Sigmoid colon (tissue), 7 donors: Measurements from ENCODE around the gene HEXB. TPM values are rescaled to one million over a fixed set of nuclear protein-coding genes. Genes with fewer than 3 reads are reported as not detected.
"Not testable (repeated sequence)": the region's sequence is repeated elsewhere in the genome, so short reads cannot be mapped to it uniquely, and the experiment has no call there.

ENCODE experiments used
- DNase-seq: peaks from one replicate; pipeline ENCODE4 v3.0.0-alpha.2; 2019
- H3K27ac ChIP-seq, 4 donors: fragments of 200-600 bp; sonication (generic); one replicate each; pipeline ENCODE4 v1.5.1; 2016 to 2019; ENCODE audit warnings: mild to moderate bottlenecking in 1 of 4
- H3K27me3 ChIP-seq, 3 donors: fragments of 200-600 bp; sonication (generic); one replicate each; pipeline ENCODE4 v1.5.1; 2019; ENCODE audit warnings: mild to moderate bottlenecking in 1 of 3
- H3K36me3 ChIP-seq, 4 donors: fragments of 200-600 bp; sonication (generic); one replicate each; pipeline ENCODE4 v1.5.1; 2016 to 2019
- H3K4me1 ChIP-seq, 4 donors: fragments of 200-600 bp; sonication (generic); one replicate each; pipeline ENCODE4 v1.5.1; 2017 to 2019
- H3K4me3 ChIP-seq, 4 donors: fragments of 200-600 bp; sonication (generic); one replicate each; pipeline ENCODE4 v1.5.1; 2017 to 2019; ENCODE audit warnings: mild to moderate bottlenecking in 2 of 4, moderate library complexity in 1 of 4
- H3K9me3 ChIP-seq, 4 donors: fragments of 200-600 bp in 3 of 4; sonication (generic) in 3 of 4; one replicate each; pipeline versions ENCODE4 v1.5.1 to v1.6.1; 2013 to 2019
- EP300 ChIP-seq, 4 donors: sonication (generic); formaldehyde crosslinking; IDR thresholded peaks; one replicate each; pipeline ENCODE4 v1.6.1; 2017; ENCODE audit warnings: antibody characterized with exemption in 4 of 4
- POLR2A ChIP-seq, 2 donors: fragments of 450-650 bp; IDR thresholded peaks; one replicate each; pipeline ENCODE4 v1.6.1; 2016; ENCODE audit warnings: antibody characterized with exemption in 2 of 2, mild to moderate bottlenecking in 2 of 2, moderate library complexity in 2 of 2
- POLR2AphosphoS5 ChIP-seq, 4 donors: sonication (generic); formaldehyde crosslinking; IDR thresholded peaks; one replicate each; pipeline ENCODE4 v1.6.1; 2017; ENCODE audit warnings: antibody characterized with exemption in 4 of 4
- WGBS, 2 donors: extraction: QIAGEN DNeasy Blood & Tissue Kit; methylation state at CpG; one replicate each; pipeline ENCODE4 v1.1.7; 2013; 5-methylcytosine and 5-hydroxymethylcytosine counted together
- intact Hi-C: fragments of 100-400 bp; cut with DNase I; formaldehyde crosslinking; loops from one replicate; pipeline ENCODE4 v1.15.1; 2023
- polyA plus RNA-seq, 3 donors: library from polyadenylated mRNA; stranded (reverse); fragments of 200-250 nt; gene quantifications; one replicate each; pipeline ENCODE4 v1.2.3, GENCODE V29; 2013
- total RNA-seq, 4 donors: library from RNA; depleted of rRNA; stranded (reverse); fragments of >200 nt; gene quantifications; one replicate each; pipeline ENCODE4 v1.1.0, GENCODE V29; 2016
- TF ChIP-seq, protein P1 (sequence below), 4 experiments: fragments of 450-650 bp in 3 of 4; fragments of 200-600 bp in 1 of 4; IDR thresholded peaks; one replicate each; pipeline ENCODE4 v1.5.1; 2016 to 2019; ENCODE audit warnings: antibody characterized with exemption in 4 of 4, mild to moderate bottlenecking in 3 of 4, moderate library complexity in 2 of 4
- donor health status: healthy with polysubstance abuse.
- donor health status: Bipolar disorder and iron deficiency.
- donor health status: healthy.

Gene HEXB
- total and polyA plus RNA-seq, 7 donors = 51.7 to 132 (median 95.7) TPM

DNA sequence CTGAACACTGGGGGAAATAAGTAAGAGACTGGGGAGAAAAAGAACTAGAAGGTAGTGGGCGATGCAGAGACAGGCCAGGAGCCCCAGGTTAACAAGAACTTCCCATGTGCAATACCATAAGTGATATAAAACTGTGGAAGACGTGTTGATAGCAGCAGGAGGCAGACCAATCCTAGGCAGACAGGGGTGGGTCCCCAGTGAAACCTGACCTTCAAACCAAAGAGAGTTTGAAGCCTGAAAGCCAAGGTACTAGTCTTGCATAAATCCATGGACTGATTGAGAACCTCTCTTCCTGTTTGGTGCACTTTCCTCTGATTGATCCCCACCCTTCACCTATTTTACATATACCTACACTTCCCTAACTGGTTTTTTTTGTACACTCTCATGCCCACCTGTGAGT lies 15.2 kb upstream of the HEXB start:
- WGBS, 2 donors = 72 to 88% methylated on average over 2 of the region's 2 CpGs
- Histone ChIP-seq H3K27ac (no peak overlapping the region), H3K36me3 (no peaks in the 10 kb centered on the region), H3K4me1 (peaks cover 0 to 13% (median 5%) of the 10 kb centered on the region in 4 donors), H3K9me3 (no peaks in the 10 kb centered on the region), H3K4me3 (no peak overlapping the region), H3K27me3 (no peaks in the 10 kb centered on the region)
- TF ChIP-seq POLR2AphosphoS5 (IDR thresholded peaks at IDR 0.05) = no peak
- no peak for TF ChIP-seq POLR2A (IDR thresholded peaks at IDR 0.05)
- TF ChIP-seq, protein P1, sequence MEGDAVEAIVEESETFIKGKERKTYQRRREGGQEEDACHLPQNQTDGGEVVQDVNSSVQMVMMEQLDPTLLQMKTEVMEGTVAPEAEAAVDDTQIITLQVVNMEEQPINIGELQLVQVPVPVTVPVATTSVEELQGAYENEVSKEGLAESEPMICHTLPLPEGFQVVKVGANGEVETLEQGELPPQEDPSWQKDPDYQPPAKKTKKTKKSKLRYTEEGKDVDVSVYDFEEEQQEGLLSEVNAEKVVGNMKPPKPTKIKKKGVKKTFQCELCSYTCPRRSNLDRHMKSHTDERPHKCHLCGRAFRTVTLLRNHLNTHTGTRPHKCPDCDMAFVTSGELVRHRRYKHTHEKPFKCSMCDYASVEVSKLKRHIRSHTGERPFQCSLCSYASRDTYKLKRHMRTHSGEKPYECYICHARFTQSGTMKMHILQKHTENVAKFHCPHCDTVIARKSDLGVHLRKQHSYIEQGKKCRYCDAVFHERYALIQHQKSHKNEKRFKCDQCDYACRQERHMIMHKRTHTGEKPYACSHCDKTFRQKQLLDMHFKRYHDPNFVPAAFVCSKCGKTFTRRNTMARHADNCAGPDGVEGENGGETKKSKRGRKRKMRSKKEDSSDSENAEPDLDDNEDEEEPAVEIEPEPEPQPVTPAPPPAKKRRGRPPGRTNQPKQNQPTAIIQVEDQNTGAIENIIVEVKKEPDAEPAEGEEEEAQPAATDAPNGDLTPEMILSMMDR (IDR thresholded peaks at IDR 0.05) = no peak
- no peak for TF ChIP-seq EP300 (IDR thresholded peaks at IDR 0.05)
- intact Hi-C loops = loop anchor here (5.0 kb wide), 1 partner anchor 247 kb away; no protein-coding TSS in a partner anchor
- DNase-seq = no peak

- no peak overlapping the region for H3K4me3 ChIP-seq
- WGBS, 2 donors = 76 to 89% methylated on average over 11 of the region's 11 CpGs
- intact Hi-C loops = loop anchor here (5.0 kb wide), 1 partner anchor 247 kb away; no protein-coding TSS in a partner anchor
- no peaks in the 10 kb centered on the region for H3K36me3 ChIP-seq
- TF ChIP-seq EP300 (IDR thresholded peaks at IDR 0.05) (no peak), POLR2A (IDR thresholded peaks at IDR 0.05) (no peak), POLR2AphosphoS5 (IDR thresholded peaks at IDR 0.05) (no peak)
- TF ChIP-seq, protein P1 (IDR thresholded peaks at IDR 0.05) = no peak
- H3K9me3 ChIP-seq = no peaks in the 10 kb centered on the region
- peaks cover 0 to 13% (median 5%) of the 10 kb centered on the region in 4 donors for H3K4me1 ChIP-seq
- H3K27me3 ChIP-seq = no peaks in the 10 kb centered on the region
- DNase-seq = no peak
- no peak overlapping the region for H3K27ac ChIP-seq
Observed at GRCh38 chr5:74670396-74671038, 14.5 kb upstream of the HEXB start.

GRCh38 chr5:74672215-74672877 lies 12.7 kb upstream of the HEXB start:
- Histone ChIP-seq H3K9me3 (no peaks in the 10 kb centered on the region), H3K27me3 (no peaks in the 10 kb centered on the region), H3K36me3 (no peaks in the 10 kb centered on the region), H3K27ac (peak overlapping the region in 1 of 4 donors; percentile 51), H3K4me3 (no peak overlapping the region), H3K4me1 (peaks cover 0 to 13% (median 5%) of the 10 kb centered on the region in 4 donors)
- 68 to 74% methylated on average over 5 of the region's 5 CpGs for WGBS, 2 donors
- no peak for DNase-seq
- TF ChIP-seq EP300 (IDR thresholded peaks at IDR 0.05) (no peak), POLR2A (IDR thresholded peaks at IDR 0.05) (no peak), POLR2AphosphoS5 (IDR thresholded peaks at IDR 0.05) (no peak)
- TF ChIP-seq, protein P1 (IDR thresholded peaks at IDR 0.05) = no peak
- intact Hi-C loops = loop anchor here (5.0 kb wide), 1 partner anchor 245 kb away; no protein-coding TSS in a partner anchor

DNA sequence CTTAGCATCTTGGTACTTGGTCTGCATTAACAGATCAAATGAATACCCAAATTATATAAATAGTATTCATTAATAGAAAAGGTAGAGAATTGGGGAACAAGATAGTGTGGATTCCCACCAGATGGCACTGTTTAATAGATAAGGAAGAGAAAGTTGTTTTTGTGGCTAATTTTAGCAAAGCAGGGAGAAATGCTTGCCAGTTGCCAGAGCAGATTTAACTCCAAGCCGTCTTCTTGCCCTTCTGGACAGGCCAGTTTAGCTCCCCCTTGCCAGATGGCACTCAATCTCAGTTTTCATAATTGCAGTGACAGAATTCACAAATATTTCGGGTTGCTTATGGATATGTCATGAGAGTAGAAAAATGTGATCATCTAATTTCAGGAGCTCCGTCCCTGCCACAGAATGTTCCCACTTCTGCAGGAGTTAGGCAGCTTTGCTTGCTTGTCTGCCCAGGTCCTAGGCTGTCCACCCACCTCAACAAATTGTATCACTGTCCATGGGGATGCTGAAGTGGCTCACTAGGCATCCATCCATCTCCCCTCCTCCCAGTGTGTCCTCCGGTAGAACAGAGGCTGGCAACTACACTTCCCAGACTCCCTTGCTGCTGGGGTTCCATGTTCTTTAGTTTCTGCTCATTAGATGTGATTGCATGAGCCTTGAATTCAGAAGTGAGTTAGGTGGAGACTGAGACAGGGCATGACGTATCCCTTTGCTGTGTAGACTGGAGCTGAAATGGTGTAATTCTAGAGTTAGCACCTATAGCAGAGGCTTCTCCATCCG lies 11.8 kb upstream of the HEXB start:
- no peaks in the 10 kb centered on the region for H3K9me3 ChIP-seq
- H3K36me3 ChIP-seq = no peaks in the 10 kb centered on the region
- no peak for DNase-seq
- H3K27me3 ChIP-seq = no peaks in the 10 kb centered on the region
- H3K4me1 ChIP-seq = peaks cover 0 to 13% (median 5%) of the 10 kb centered on the region in 4 donors
- peak overlapping the region; percentile 1 to 45 (median 30) for H3K4me3 ChIP-seq
- H3K27ac ChIP-seq = peak overlapping the region in 2 of 4 donors; percentile 51 to 62
- TF ChIP-seq, protein P1 (IDR thresholded peaks at IDR 0.05) = peak in 3 of 4 experiments; percentile 8 to 32 (median 13)
- TF ChIP-seq EP300 (IDR thresholded peaks at IDR 0.05) = no peak
- intact Hi-C loops = loop anchor here (5.0 kb wide), 1 partner anchor 244 kb away; no protein-coding TSS in a partner anchor
- 65 to 71% methylated on average over 6 of the region's 6 CpGs for WGBS, 2 donors

GRCh38 chr5:74676466-74676865 lies 8.6 kb upstream of the HEXB start:
- intact Hi-C loops, H3K27me3 ChIP-seq, DNase-seq, H3K27ac ChIP-seq, H3K36me3 ChIP-seq, H3K9me3 ChIP-seq, H3K4me3 ChIP-seq: not testable (repeated sequence)
- peaks cover 0 to 13% (median 5%) of the 10 kb centered on the region in 4 donors for H3K4me1 ChIP-seq
- WGBS, 2 donors = 85 to 95% methylated on average over 6 of the region's 6 CpGs

- H3K27me3 ChIP-seq, H3K4me3 ChIP-seq, DNase-seq, H3K27ac ChIP-seq, H3K36me3 ChIP-seq, H3K4me1 ChIP-seq, intact Hi-C loops, H3K9me3 ChIP-seq: not testable (repeated sequence)
- WGBS, 2 donors = 82 to 91% methylated on average over 3 of the region's 3 CpGs
Observed at GRCh38 chr5:74678123-74678522, 6.9 kb upstream of the HEXB start.

- H3K4me1 ChIP-seq, H3K27ac ChIP-seq, DNase-seq, H3K27me3 ChIP-seq, H3K9me3 ChIP-seq, H3K36me3 ChIP-seq, intact Hi-C loops, H3K4me3 ChIP-seq: not testable (repeated sequence)
- 95% methylated on average over 3 of the region's 3 CpGs for WGBS, 2 donors
Observed at GRCh38 chr5:74679300-74679699, 5.7 kb upstream of the HEXB start.
